Measurements from ENCODE around the gene UNKL. TPM values are rescaled to one million over a fixed set of nuclear protein-coding genes. Genes with fewer than 3 reads are reported as not detected.

The UNKL gene
- total RNA-seq, 1 experiment from 2014 or later, result 6.5 TPM

GRCh38 chr16:1401758-1402154 lies 12.7 kb downstream of the UNKL start:
- DNase-seq (ENCODE audit: low read depth), result no peak

GRCh38 chr16:1401061-1401757 lies 13.3 kb downstream of the UNKL start:
- no peak for DNase-seq (ENCODE audit: low read depth)

GRCh38 chr16:1398826-1399581 lies 15.5 kb downstream of the UNKL start:
- no peak for DNase-seq (ENCODE audit: low read depth)

- DNase-seq (ENCODE audit: low read depth), result no peak
Observed at GRCh38 chr16:1398351-1398750, 16.2 kb downstream of the UNKL start.

- no peak for DNase-seq (ENCODE audit: low read depth)
Observed at GRCh38 chr16:1397779-1398178, 16.7 kb downstream of the UNKL start.

GRCh38 chr16:1395444-1396031 lies 19.0 kb downstream of the UNKL start:
- DNase-seq (ENCODE audit: low read depth), result no peak

- no peak for DNase-seq (ENCODE audit: low read depth)
Observed at GRCh38 chr16:1394367-1394951, 20.0 kb downstream of the UNKL start.

- no peak for DNase-seq (ENCODE audit: low read depth)
Observed at GRCh38 chr16:1393613-1394176, 20.8 kb downstream of the UNKL start.

- DNase-seq (ENCODE audit: low read depth), result no peak
Observed at GRCh38 chr16:1392826-1393225, 21.7 kb downstream of the UNKL start.

GRCh38 chr16:1390239-1390779 lies 24.2 kb downstream of the UNKL start:
- no peak for DNase-seq (ENCODE audit: low read depth)

GRCh38 chr16:1389762-1390161 lies 24.7 kb downstream of the UNKL start:
- DNase-seq (ENCODE audit: low read depth), result no peak

GRCh38 chr16:1387331-1387730 lies 27.2 kb downstream of the UNKL start:
- no peak for DNase-seq (ENCODE audit: low read depth)

GRCh38 chr16:1385232-1385631 lies 29.3 kb downstream of the UNKL start:
- no peak for DNase-seq (ENCODE audit: low read depth)

GRCh38 chr16:1383556-1383955 lies 30.9 kb downstream of the UNKL start:
- no peak for DNase-seq (ENCODE audit: low read depth)

- no peak for DNase-seq (ENCODE audit: low read depth)
Observed at GRCh38 chr16:1381612-1382406, 32.7 kb downstream of the UNKL start.

GRCh38 chr16:1380195-1380594 lies 34.3 kb downstream of the UNKL start:
- DNase-seq (ENCODE audit: low read depth), result no peak

- DNase-seq (ENCODE audit: low read depth), result peak; percentile 55
Observed at GRCh38 chr16:1379304-1380076, 35.0 kb downstream of the UNKL start.

- DNase-seq (ENCODE audit: low read depth), result peak; percentile 89
Observed at GRCh38 chr16:1378804-1379303, 35.6 kb downstream of the UNKL start.

GRCh38 chr16:1378087-1378803 lies 36.3 kb downstream of the UNKL start:
- DNase-seq (ENCODE audit: low read depth), result no peak

Data from M059J (cell line).